Dedifferentiated amniotic fluid mesenchymal stem cell (primary cell): Measurements from ENCODE around the gene EFCAB13.

Experiments used
- DNase-seq: peaks from one replicate; pipeline ENCODE4 v3.0.0-alpha.2; 2016; ENCODE audit errors: extremely low spot score

Gene EFCAB13

GRCh38 chr17:47323382-47324223 is at the start of gene EFCAB13:
Gene EFCAB13 (plus strand): TSS chr17:47323955. CDS start chr17:47328354, 4,399 bp downstream.
- peak; percentile 32 for DNase-seq

- no peak for DNase-seq
Measured at GRCh38 chr17:47274319-47275069, 49.3 kb upstream of the EFCAB13 start.

GRCh38 chr17:47275245-47275984 is 48.3 kb upstream of the EFCAB13 start:
- peak; percentile 89 for DNase-seq

- no peak for DNase-seq
Measured at GRCh38 chr17:47276444-47276843, 47.3 kb upstream of the EFCAB13 start.

- peak; percentile 91 for DNase-seq
Measured at GRCh38 chr17:47276868-47277267, 46.9 kb upstream of the EFCAB13 start.

- DNase-seq = no peak
Measured at GRCh38 chr17:47277921-47278320, 45.8 kb upstream of the EFCAB13 start.

GRCh38 chr17:47278561-47278960 is 45.2 kb upstream of the EFCAB13 start:
- no peak for DNase-seq

- peak; percentile 79 for DNase-seq
Measured at GRCh38 chr17:47279062-47279801, 44.5 kb upstream of the EFCAB13 start.

- no peak for DNase-seq
Measured at GRCh38 chr17:47280072-47280811, 43.5 kb upstream of the EFCAB13 start.

GRCh38 chr17:47281216-47281615 is 42.5 kb upstream of the EFCAB13 start:
- no peak for DNase-seq

- no peak for DNase-seq
Measured at GRCh38 chr17:47285003-47285402, 38.8 kb upstream of the EFCAB13 start.

GRCh38 chr17:47286198-47286914 is 37.4 kb upstream of the EFCAB13 start:
- DNase-seq = no peak

GRCh38 chr17:47287068-47287467 is 36.7 kb upstream of the EFCAB13 start:
- no peak for DNase-seq

- DNase-seq = no peak
Measured at GRCh38 chr17:47287639-47288038, 36.1 kb upstream of the EFCAB13 start.

- DNase-seq = no peak
Measured at GRCh38 chr17:47288531-47289116, 35.1 kb upstream of the EFCAB13 start.

- no peak for DNase-seq
Measured at GRCh38 chr17:47289302-47289701, 34.5 kb upstream of the EFCAB13 start.

- no peak for DNase-seq
Measured at GRCh38 chr17:47290870-47291241, 32.9 kb upstream of the EFCAB13 start.

GRCh38 chr17:47291242-47291873 is 32.4 kb upstream of the EFCAB13 start:
- DNase-seq = no peak

GRCh38 chr17:47292206-47292605 is 31.5 kb upstream of the EFCAB13 start:
- DNase-seq = no peak
